Bronchial epithelial cell (primary cell): Measurements from ENCODE around the gene RAMP3. TPM values are rescaled to one million over a fixed set of nuclear protein-coding genes. Genes with fewer than 3 reads are reported as not detected.
A peak's percentile ranks its signal among the peaks of the same experiment; 100 is the strongest.

Experiments used
- DNase-seq: peaks from one replicate; pipeline ENCODE4 v3.0.0-alpha.2; 2010; ENCODE audit warnings: low read depth
- FAIRE-seq: peaks from 2 replicates; lab custom pipeline; 2011; peaks lifted over from hg19 to GRCh38; lab: Jason Lieb, UNC
- H3K27me3 ChIP-seq: 2 replicates; pipeline ENCODE4 v1.5.1; 2011; ENCODE audit warnings: low read length; ENCODE audit not compliant: control insufficient read depth, insufficient read depth
- H3K36me3 ChIP-seq: 2 replicates; pipeline ENCODE4 v1.5.1; 2011; ENCODE audit warnings: low read length; ENCODE audit not compliant: control insufficient read depth, insufficient read depth
- H3K4me3 ChIP-seq: 2 replicates; pipeline ENCODE4 v1.5.1; 2011; ENCODE audit warnings: mild to moderate bottlenecking, low read depth, low read length, control low read depth
- CTCF ChIP-seq: IDR thresholded peaks from 2 replicates; pipeline ENCODE4 v1.5.1; 2011; ENCODE audit warnings: mild to moderate bottlenecking, moderate library complexity, low read length, control low read depth, inconsistent platforms; ENCODE audit not compliant: insufficient read depth, severe bottlenecking
- total RNA-seq: library from RNA; depleted of rRNA; stranded (reverse); fragments of >200 nt; gene quantifications from 2 replicates; pipeline ENCODE4 v1.2.1, GENCODE V29; 2014

RAMP3 gene
- total RNA-seq, 1 donor from 2014 or later = not detected

GRCh38 chr7:45155357-45155900 is 2.2 kb upstream of the RAMP3 start:
- no peak for DNase-seq
- no peak for FAIRE-seq
- no peak overlapping the region for H3K4me3 ChIP-seq
- H3K36me3 ChIP-seq = no peaks in the 10 kb centered on the region
- no peak for TF ChIP-seq CTCF
- peaks cover 4% of the 10 kb centered on the region for H3K27me3 ChIP-seq

GRCh38 chr7:45155941-45156340 is 1.6 kb upstream of the RAMP3 start:
- Histone ChIP-seq H3K27me3 (peaks cover 4% of the 10 kb centered on the region), H3K4me3 (no peak overlapping the region), H3K36me3 (no peaks in the 10 kb centered on the region)
- TF ChIP-seq CTCF = no peak
- no peak for FAIRE-seq
- DNase-seq = no peak

GRCh38 chr7:45156516-45157272 is 897 bp upstream of the RAMP3 start:
- FAIRE-seq (peak; percentile 95), DNase-seq (no peak)
- no peak for TF ChIP-seq CTCF
- Histone ChIP-seq H3K4me3 (no peak overlapping the region), H3K27me3 (peaks cover 4% of the 10 kb centered on the region), H3K36me3 (no peaks in the 10 kb centered on the region)

GRCh38 chr7:45157286-45157652 is 322 bp upstream of the RAMP3 start:
- FAIRE-seq = no peak
- Histone ChIP-seq H3K27me3 (peaks cover 4% of the 10 kb centered on the region), H3K4me3 (no peak overlapping the region), H3K36me3 (no peaks in the 10 kb centered on the region)
- no peak for TF ChIP-seq CTCF
- no peak for DNase-seq

- no peak overlapping the region for H3K4me3 ChIP-seq
- no peak for TF ChIP-seq CTCF
- FAIRE-seq (no peak), DNase-seq (no peak)
- H3K36me3 ChIP-seq = no peaks in the 10 kb centered on the region
- H3K27me3 ChIP-seq = peaks cover 4% of the 10 kb centered on the region
These were observed 880 bp downstream of the RAMP3 start for GRCh38 chr7:45158471-45158870.
